Pancreas (tissue), 10 donors: ENCODE measurements around the gene CPAMD8. TPM values are rescaled to one million over a fixed set of nuclear protein-coding genes. Genes with fewer than 3 reads are reported as not detected.
A peak's percentile ranks its signal among the peaks of the same experiment; 100 is the strongest.

Source experiments
- ATAC-seq, 4 donors: fragments of 200-7000 bp; cut with Tn5 transposase; one replicate each; pipeline versions ENCODE4 v1.8.0 to v1.9.1; 2020; ENCODE audit warnings: mild to moderate bottlenecking in 4 of 4, moderate library complexity in 4 of 4
- DNase-seq, 6 donors: peaks; one replicate each; pipeline ENCODE4 v3.0.0-alpha.2; 2020
- FAIRE-seq: peaks from 2 replicates; lab custom pipeline; 2012; peaks lifted over from hg19 to GRCh38; lab: Jason Lieb, UNC
- H3K27ac ChIP-seq, 4 donors: fragments of 200-600 bp; sonication (generic); 1 replicate in 3 of 4; 2 replicates in 1 of 4; pipeline versions ENCODE4 v1.5.0 to v1.8.0; 2020
- H3K27me3 ChIP-seq, 4 donors: fragments of 200-600 bp; one replicate each; pipeline ENCODE4 v1.8.0; 2021
- H3K36me3 ChIP-seq, 3 donors: fragments of 200-600 bp; sonication (generic) in 1 of 3; one replicate each; pipeline versions ENCODE4 v1.5.0 to v1.8.0; 2020 to 2021
- H3K4me1 ChIP-seq, 3 donors: fragments of 200-600 bp; one replicate each; pipeline ENCODE4 v1.8.0; 2021
- H3K4me3 ChIP-seq, 4 donors: fragments of 200-600 bp; sonication (generic) in 2 of 4; one replicate each; pipeline versions ENCODE4 v1.5.0 to v1.8.0; 2020 to 2021
- H3K9me3 ChIP-seq, 4 donors: fragments of 200-600 bp; one replicate each; pipeline ENCODE4 v1.8.0; 2021
- CTCF ChIP-seq, 4 donors: fragments of 200-600 bp; sonication (generic) in 3 of 4; IDR thresholded peaks; one replicate each; pipeline versions ENCODE4 v1.5.0 to v1.8.0; 2021; ENCODE audit warnings: antibody characterized with exemption in 4 of 4
- WGBS, 2 donors: extraction: QIAGEN DNeasy Blood & Tissue Kit; methylation state at CpG; one replicate each; pipeline ENCODE4 v1.1.7; 2013; 5-methylcytosine and 5-hydroxymethylcytosine counted together
- intact Hi-C, 3 donors: fragments of 100-400 bp; cut with DNase I; formaldehyde crosslinking; loops; one replicate each; pipeline versions ENCODE4 v1.11.1 to v1.14.2; 2022
- polyA plus RNA-seq, 2 donors: library from polyadenylated mRNA; stranded (reverse); fragments of 200-250 nt; gene quantifications; one replicate each; pipeline ENCODE4 v1.2.3, GENCODE V29; 2013
- total RNA-seq, 6 donors: library from RNA; stranded (reverse); fragmentation: NEBNext Ultra II Directional in 4 of 6; extraction: Animal tissue kit (Norgen Biotek cat#: 25700) in 4 of 6; gene quantifications; one replicate each; pipeline versions ENCODE4 v1.2.1 to v1.2.4, GENCODE V29; 2021 to 2023
- donor health status: healthy with polysubstance abuse.
- donor health status: DM: no; HTN: no; CAD: no; lungs with moderate emphysema.
- donor health status: DM: no; HTN: no; CAD: no.
- donor health status: control.
- donor health status: control.
- donor health status: Bipolar disorder and iron deficiency.
- donor health status: DM: yes; HTN: yes; CAD: no.
- donor health status: DM: no; HTN: no; CAD: no.
- donor health status: DM: no; HTN: no; CAD: no.
- donor health status: DM: yes; HTN: yes; CAD: no.

Gene CPAMD8
- total and polyA plus RNA-seq, 8 donors: 0.60 to 5.2 (median 1.2) TPM

DNA sequence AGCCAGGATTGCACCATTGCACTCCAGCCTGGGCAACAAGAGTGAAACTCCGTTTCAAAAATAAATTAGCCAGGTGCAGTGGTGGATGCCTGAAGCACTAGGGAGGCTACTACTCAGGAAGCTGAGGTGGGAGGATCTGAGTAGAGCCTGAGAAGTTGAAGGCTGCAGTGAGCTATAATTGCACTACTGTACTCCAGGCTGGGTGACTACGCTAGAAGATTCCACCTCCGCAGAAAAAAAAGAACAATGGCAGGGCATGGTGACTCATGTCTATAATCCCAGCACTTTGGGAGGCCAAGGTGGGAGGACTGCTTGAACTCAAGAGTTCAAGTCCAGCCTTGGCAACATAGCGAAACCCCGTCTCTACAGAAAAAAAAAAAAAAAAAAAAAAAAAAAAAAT lies 28.1 kb upstream of the CPAMD8 start:
- no peaks in the 10 kb centered on the region for H3K4me1 ChIP-seq
- FAIRE-seq (no peak), ATAC-seq (no peak), DNase-seq (no peak)
- no peak overlapping the region for H3K4me3 ChIP-seq
- H3K27ac ChIP-seq: no peak overlapping the region
- no peaks in the 10 kb centered on the region for H3K9me3 ChIP-seq
- H3K36me3 ChIP-seq: peaks cover 0 to 14% (median 5%) of the 10 kb centered on the region in 3 donors
- intact Hi-C loops: loop anchor here in 1 of 3 donors (5.0 kb wide), 1 partner anchor 287 kb away; no protein-coding TSS in a partner anchor
- no peak for TF ChIP-seq CTCF (IDR thresholded peaks at IDR 0.05)
- no peaks in the 10 kb centered on the region for H3K27me3 ChIP-seq
- 98% methylated on average over 5 of the region's 5 CpGs for WGBS, 2 donors

DNA sequence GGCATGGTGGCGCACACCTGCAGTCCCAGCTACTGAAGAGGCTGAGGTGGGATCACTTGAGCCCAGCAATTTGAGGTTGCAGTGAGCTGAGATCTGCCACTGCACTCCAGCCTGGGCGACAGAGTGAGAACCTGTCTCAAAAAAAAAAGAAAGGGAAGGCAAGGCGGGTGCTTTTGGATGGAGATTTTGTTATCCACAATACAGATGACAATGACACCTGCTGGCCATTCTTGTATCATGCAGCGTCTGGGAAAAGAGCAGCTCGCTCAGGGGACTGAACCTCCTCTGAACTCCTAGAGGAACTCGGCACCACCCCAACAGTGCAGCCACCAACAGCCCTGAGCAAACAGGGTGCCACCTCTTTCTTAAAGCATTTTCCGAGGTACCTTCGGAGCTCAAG lies 25.8 kb upstream of the CPAMD8 start:
- H3K4me1 ChIP-seq: no peaks in the 10 kb centered on the region
- no peaks in the 10 kb centered on the region for H3K9me3 ChIP-seq
- intact Hi-C loops: loop anchor here in 1 of 3 donors (5.0 kb wide), 1 partner anchor 285 kb away; no protein-coding TSS in a partner anchor
- H3K36me3 ChIP-seq: no peaks in the 10 kb centered on the region
- DNase-seq (peak in 1 of 6 donors; percentile 34), ATAC-seq (peak in 3 of 4 donors; percentile 72 to 74 (median 74)), FAIRE-seq (no peak)
- H3K4me3 ChIP-seq: no peak overlapping the region
- no peak overlapping the region for H3K27ac ChIP-seq
- TF ChIP-seq CTCF (IDR thresholded peaks at IDR 0.05): peak; percentile 26 to 40 (median 35)
- WGBS, 2 donors: 63 to 67% methylated on average over 8 of the region's 8 CpGs
- no peaks in the 10 kb centered on the region for H3K27me3 ChIP-seq

DNA sequence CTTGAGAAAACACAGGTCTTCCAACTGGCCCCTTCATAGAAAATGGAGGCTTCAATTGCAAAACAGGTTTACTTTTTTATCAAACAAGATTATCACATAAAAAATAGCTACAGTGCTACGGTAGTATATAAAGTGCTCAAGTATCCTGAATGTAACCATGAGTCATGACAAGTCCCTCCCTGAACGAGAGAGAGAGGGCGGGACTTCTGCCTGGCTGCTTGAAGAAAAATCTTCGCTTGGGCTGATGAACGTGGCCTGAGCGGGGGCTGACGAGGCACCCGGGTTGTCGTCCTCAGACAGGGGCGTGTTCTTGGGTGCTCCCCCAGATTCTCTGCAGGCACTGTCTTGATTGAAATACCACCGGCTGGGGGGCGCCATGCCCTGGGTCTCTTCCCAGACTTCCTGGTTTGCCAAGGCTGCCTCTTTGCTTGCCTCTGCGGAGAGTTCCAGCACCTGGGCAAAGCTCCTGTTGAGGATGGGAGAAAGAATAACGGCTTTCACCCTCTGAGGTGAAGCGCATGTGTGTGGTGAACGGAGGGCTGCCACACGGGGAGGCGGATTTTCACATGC lies 23.2 kb upstream of the CPAMD8 start:
- no peak overlapping the region for H3K4me3 ChIP-seq
- ATAC-seq (peak in 2 of 4 donors; percentile 29 to 41), FAIRE-seq (no peak)

GRCh38 chr19:17048885-17049453 lies 22.4 kb upstream of the CPAMD8 start:
- FAIRE-seq: no peak
- Histone ChIP-seq H3K9me3 (no peaks in the 10 kb centered on the region), H3K27ac (no peak overlapping the region), H3K36me3 (no peaks in the 10 kb centered on the region), H3K4me1 (no peaks in the 10 kb centered on the region), H3K27me3 (no peaks in the 10 kb centered on the region), H3K4me3 (no peak overlapping the region)
- TF ChIP-seq CTCF (IDR thresholded peaks at IDR 0.05): no peak
- intact Hi-C loops: no loop called here
- no peak for DNase-seq
- ATAC-seq: no peak
- 84 to 87% methylated on average over 16 of the region's 16 CpGs for WGBS, 2 donors

More for the DNA sequence above, 23.2 kb upstream of the CPAMD8 start:
- WGBS, 2 donors: 85 to 87% methylated on average over 18 of the region's 18 CpGs
- Histone ChIP-seq H3K4me1 (no peaks in the 10 kb centered on the region), H3K36me3 (no peaks in the 10 kb centered on the region), H3K9me3 (no peaks in the 10 kb centered on the region), H3K27me3 (no peaks in the 10 kb centered on the region), H3K27ac (no peak overlapping the region)
- no peak for TF ChIP-seq CTCF (IDR thresholded peaks at IDR 0.05)
- intact Hi-C loops: loop anchor here in 1 of 3 donors (5.0 kb wide), 1 partner anchor 282 kb away; no protein-coding TSS in a partner anchor
- DNase-seq: no peak
